GM12875 (cell line): ENCODE data around the gene GPR78.
"Not testable (repeated sequence)": the region's sequence is repeated elsewhere in the genome, so short reads cannot be mapped to it uniquely, and the experiment has no call there.

ENCODE experiments used
- H3K4me3 ChIP-seq: one replicate; pipeline ENCODE4 v1.5.1; 2011; ENCODE audit warnings: low read depth, low read length, control low read depth
- TF ChIP-seq, protein P1 (sequence below): IDR thresholded peaks from 2 replicates; pipeline ENCODE4 v1.5.1; 2011; ENCODE audit warnings: low read depth, mild to moderate bottlenecking, control low read depth, inconsistent platforms, low read length, moderate library complexity, borderline replicate concordance; ENCODE audit not compliant: insufficient read depth

Gene GPR78

DNA sequence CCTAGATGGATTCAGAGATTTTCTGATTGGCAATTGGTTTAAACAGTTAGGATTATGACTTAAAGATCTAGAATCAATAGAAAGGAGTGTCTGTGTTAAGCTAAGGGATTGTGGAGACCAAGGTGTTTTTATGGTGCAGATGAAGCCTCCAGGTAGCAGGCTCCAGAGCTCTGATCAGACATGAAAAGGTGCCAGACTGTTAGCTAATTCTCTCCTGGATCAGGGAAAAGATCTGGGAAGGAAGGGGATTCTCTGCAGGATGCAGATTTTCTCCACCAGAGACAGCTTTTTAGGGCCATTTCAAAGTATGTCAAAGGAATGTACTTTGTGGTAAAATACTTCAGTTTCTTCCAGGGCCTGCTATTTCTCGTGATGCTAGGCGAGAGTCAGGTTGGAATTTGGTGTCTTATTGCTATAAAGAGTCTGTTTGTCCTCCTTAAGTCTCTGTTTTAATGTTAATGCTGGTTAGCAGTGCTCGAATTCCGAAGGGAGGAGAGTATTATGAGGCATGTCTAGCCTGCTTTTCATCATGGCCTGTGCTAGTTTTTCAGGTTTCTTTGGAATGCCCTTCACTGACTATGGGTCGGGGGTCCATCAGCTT, 12.0 kb upstream of the GPR78 start:
- H3K4me3 ChIP-seq, result no peak overlapping the region
- TF ChIP-seq, protein P1, sequence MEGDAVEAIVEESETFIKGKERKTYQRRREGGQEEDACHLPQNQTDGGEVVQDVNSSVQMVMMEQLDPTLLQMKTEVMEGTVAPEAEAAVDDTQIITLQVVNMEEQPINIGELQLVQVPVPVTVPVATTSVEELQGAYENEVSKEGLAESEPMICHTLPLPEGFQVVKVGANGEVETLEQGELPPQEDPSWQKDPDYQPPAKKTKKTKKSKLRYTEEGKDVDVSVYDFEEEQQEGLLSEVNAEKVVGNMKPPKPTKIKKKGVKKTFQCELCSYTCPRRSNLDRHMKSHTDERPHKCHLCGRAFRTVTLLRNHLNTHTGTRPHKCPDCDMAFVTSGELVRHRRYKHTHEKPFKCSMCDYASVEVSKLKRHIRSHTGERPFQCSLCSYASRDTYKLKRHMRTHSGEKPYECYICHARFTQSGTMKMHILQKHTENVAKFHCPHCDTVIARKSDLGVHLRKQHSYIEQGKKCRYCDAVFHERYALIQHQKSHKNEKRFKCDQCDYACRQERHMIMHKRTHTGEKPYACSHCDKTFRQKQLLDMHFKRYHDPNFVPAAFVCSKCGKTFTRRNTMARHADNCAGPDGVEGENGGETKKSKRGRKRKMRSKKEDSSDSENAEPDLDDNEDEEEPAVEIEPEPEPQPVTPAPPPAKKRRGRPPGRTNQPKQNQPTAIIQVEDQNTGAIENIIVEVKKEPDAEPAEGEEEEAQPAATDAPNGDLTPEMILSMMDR, result no peak

DNA sequence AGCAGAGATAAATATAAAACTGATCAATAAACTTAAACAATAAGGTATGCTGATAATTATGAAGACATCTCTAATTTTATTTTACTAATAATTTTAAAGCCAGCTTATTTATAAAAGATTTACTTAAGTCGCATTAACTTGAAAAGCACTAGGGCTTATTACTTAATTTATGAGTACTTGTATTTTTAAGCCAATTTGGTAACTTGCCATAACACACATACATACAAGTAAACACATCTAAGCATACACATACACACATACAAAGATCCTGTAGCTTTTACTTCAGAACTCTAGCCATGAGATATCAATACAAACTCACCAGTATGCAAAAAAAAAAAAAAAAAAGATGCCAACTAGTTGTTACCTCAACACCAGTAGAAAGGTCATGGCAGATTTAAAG, 10.0 kb upstream of the GPR78 start:
- H3K4me3 ChIP-seq, result no peak overlapping the region
- TF ChIP-seq, protein P1, result no peak

DNA sequence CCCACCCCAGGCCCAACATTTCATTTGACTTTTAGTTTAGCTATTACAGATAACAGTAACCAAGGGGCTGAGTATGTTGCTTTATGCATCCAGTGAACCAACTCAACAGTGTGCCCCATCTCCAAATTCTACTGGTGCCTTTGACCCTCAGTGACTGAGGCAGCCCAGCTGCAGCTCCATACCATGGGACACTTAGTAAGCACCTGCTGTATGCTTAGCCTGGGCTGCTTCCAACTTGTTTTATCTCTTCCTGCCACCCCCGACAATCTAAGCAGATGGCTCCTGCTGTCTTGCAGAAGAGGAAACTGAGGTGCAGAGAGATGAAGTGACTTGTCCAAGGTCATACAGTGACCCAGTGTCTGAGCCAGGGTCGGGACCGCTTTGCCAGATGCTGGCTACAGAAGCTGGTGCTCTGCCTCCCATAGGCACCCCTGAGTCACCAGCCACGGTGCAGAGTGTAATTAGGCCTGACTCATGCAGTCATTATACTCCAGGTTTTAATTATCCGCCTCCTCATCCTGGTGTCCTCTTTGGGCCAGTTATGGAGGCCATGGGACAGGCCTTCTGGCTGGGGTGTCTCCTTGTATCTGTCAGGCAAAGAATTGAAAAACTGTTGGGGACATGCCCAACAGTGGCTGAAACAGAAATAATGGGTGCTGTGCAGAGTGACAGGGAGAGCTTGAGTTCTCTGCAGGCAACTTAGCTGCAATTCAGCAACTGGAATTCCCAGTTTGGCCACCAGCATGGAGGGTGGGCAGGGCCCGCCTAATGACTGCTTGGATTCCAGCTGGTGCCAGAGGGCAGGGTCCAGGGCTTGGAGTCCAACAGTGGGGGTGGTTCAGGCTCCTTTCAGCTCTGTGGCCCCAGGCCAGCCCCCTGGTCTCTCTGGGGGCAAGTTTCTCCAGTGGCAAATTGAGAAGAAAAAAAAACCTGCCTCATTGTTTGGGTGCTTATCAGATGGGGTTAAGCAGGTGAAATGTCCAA, 8.2 kb upstream of the GPR78 start:
- H3K4me3 ChIP-seq, result no peak overlapping the region
- TF ChIP-seq, protein P1, result no peak

DNA sequence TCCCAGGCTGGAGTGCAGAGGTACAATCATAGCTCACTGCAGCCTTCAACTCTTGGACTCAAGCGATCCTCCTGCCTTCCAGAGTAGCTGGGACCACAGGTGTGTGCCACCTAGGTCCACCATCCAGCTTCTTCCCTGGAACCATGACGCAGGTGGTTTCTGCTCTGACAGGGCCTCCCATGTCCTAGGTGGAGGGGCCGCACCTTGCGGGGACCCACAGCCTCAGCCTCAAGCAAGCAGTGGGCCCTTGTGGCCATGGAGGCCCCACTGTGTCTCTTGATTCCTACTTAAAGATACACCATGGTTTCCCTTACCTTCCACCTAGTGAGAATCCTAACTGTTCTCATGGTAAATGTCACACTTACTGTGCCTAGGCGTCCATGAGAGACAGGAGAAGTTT, 6.9 kb upstream of the GPR78 start:
- TF ChIP-seq, protein P1, result no peak
- no peak overlapping the region for H3K4me3 ChIP-seq

DNA sequence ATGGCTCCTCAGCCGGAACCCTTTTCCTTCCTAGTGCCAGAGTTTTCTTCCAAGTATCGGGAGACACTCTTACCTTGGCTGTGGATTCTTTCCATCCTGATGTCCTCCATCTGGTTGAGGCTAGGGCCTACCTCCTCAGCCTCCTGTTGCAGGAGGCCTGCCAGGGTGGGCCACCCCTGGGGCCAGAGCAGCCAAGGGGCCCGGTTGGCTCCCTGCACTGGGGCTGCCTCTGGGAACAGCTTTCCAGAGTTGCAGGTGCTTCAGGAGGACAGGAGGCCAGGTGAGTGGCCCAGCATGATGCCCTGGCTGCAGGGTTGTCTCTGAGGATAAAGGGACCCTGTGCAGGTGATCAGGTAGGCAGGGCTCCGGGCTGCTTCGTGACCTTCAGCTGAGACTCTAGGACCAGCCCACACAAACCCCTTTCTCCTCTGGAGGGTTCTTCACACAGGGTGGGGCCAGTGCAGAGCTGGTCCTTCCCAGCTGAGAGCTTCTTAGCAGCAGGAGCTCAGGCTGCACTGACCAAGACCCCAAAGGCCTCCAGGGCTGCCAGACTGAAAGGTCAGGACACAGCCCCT, 5.3 kb upstream of the GPR78 start:
- TF ChIP-seq, protein P1, result no peak
- no peak overlapping the region for H3K4me3 ChIP-seq

DNA sequence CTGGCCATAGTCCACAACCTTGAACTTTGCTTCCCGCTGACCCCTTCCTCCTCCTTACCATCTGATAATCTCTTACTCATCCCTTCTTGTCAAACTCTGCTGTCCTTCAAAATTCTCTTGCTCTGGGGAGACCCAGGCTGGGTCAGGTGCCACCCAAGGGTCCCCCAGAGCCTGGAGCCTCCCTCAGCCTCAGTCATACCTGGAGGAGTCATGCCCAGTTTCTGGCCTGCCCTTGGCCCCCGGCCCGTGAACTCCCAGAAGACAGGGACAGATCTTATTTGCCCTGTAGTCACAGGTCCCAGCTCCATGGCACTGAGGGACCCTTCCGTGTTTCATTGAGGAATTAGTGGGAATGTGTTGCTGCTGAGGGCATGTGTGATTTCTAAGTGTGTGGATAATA, 4.7 kb upstream of the GPR78 start:
- TF ChIP-seq, protein P1, result no peak
- no peak overlapping the region for H3K4me3 ChIP-seq

DNA sequence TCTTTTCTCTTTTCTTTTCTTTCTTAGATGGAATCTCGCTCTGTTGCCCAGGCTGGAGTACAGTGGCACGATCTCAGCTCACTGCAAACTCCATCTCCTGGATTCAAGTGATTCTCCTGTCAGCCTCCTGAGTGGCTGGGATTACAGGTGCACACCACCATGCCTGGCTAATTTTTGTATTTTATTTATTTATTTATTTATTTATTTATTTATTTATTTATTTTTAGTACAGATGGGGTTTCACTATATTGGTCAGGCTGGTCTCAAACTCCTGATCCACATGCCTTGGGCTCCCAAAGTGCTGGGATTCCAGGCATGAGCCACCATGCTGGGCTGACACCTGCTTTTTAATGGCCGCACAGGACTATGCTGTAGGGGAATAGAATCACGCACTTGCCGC, 3.6 kb upstream of the GPR78 start:
- not testable (repeated sequence) for H3K4me3 ChIP-seq
